Panc1 (cell line): ENCODE measurements around the gene HLA-DRA. TPM values are rescaled to one million over a fixed set of nuclear protein-coding genes. Genes with fewer than 3 reads are reported as not detected.

ENCODE experiments used
- ATAC-seq: fragments of 200-7000 bp; cut with Tn5 transposase; 2 replicates; pipeline ENCODE4 v1.9.1; 2020; ENCODE audit warnings: mild to moderate bottlenecking, moderate library complexity
- BruUV-seq: library from RNA; stranded (reverse); fragments of 400-500 nt; replicated peaks from 2 replicates; lab custom pipeline; 2021; lab: Mats Ljungman, UMichigan
- CTCF ChIA-PET: fragments of 300-600 bp; sonication (Branson Sonifier 250); formaldehyde crosslinking; loops from one replicate; lab custom pipeline; 2022; ENCODE audit warnings: antibody characterized with exemption; lab: Charles Lee
- POLR2A ChIA-PET: fragments of 300-600 bp; sonication (Branson Sonifier 250); formaldehyde crosslinking; loops from one replicate; lab custom pipeline; 2022; ENCODE audit warnings: antibody characterized with exemption; lab: Charles Lee
- DNase-seq: peaks from one replicate; pipeline ENCODE4 v3.0.0-alpha.2; 2010; ENCODE audit warnings: low read depth, low spot score
- H3K27ac ChIP-seq: 2 replicates; pipeline ENCODE4 v1.5.1; 2011; ENCODE audit warnings: mild to moderate bottlenecking, low read length, inconsistent platforms
- H3K27me3 ChIP-seq: fragments of 200-500 bp; sonication (Bioruptor generic); 2 replicates; pipeline ENCODE4 v1.6.0; 2014; ENCODE audit warnings: low read length, inconsistent platforms; ENCODE audit not compliant: control insufficient read depth, insufficient read depth
- H3K36me3 ChIP-seq: fragments of 200-500 bp; sonication (Bioruptor generic); 2 replicates; pipeline ENCODE4 v1.5.1; 2014; ENCODE audit warnings: inconsistent platforms, mild to moderate bottlenecking, low read length, moderate library complexity; ENCODE audit not compliant: control insufficient read depth, insufficient read depth
- H3K4me1 ChIP-seq: 2 replicates; pipeline ENCODE4 v1.5.1; 2011; ENCODE audit warnings: inconsistent platforms, mild to moderate bottlenecking, low read length, moderate library complexity; ENCODE audit not compliant: control insufficient read depth, insufficient read depth
- H3K4me3 ChIP-seq, 2 experiments: 2 replicates each; pipeline ENCODE4 v1.5.1; 2011 to 2012; ENCODE audit warnings: low read depth in 2 of 2, low read length in 2 of 2, mild to moderate bottlenecking in 2 of 2, inconsistent platforms in 1 of 2, moderate library complexity in 1 of 2
- H3K9me3 ChIP-seq: fragments of 200-500 bp; sonication (Bioruptor generic); 2 replicates; pipeline ENCODE4 v1.5.1; 2014; ENCODE audit warnings: low read depth, mild to moderate bottlenecking, inconsistent platforms, low read length, moderate library complexity; ENCODE audit not compliant: control insufficient read depth, insufficient read depth
- CTCF ChIP-seq: fragments of 450-650 bp; IDR thresholded peaks from 2 replicates; pipeline ENCODE4 v1.5.1; 2017; ENCODE audit warnings: mild to moderate bottlenecking
- POLR2AphosphoS5 ChIP-seq: IDR thresholded peaks from 2 replicates; pipeline ENCODE4 v1.6.1; 2012; ENCODE audit warnings: mild to moderate bottlenecking, low read depth, low read length, moderate library complexity
- REST ChIP-seq, 2 experiments: IDR thresholded peaks; 2 replicates each; pipeline ENCODE4 v1.6.1; 2011 to 2012; ENCODE audit warnings: low read depth in 2 of 2, control low read depth in 1 of 2, low read length in 1 of 2, mild to moderate bottlenecking in 1 of 2, moderate library complexity in 1 of 2; ENCODE audit not compliant: insufficient read depth in 1 of 2
- SIN3A ChIP-seq: IDR thresholded peaks from 2 replicates; pipeline ENCODE4 v1.6.1; 2012; ENCODE audit warnings: low read depth, mild to moderate bottlenecking, low read length, moderate library complexity, borderline replicate concordance; ENCODE audit not compliant: insufficient read depth
- TCF7L2 ChIP-seq: IDR thresholded peaks from 2 replicates; pipeline ENCODE4 v1.6.1; 2011; ENCODE audit warnings: mild to moderate bottlenecking, low read depth, low read length, inconsistent platforms
- in situ Hi-C: cut with HindIII; loops from 2 replicates; pipeline ENCODE4 v1.10.0; 2016; ENCODE audit warnings: low sequenced_read_pairs, low pct_unique_long_range_greater_than_20kb
- intact Hi-C: fragments of 100-400 bp; cut with micrococcal nuclease; formaldehyde crosslinking; loops from one replicate; pipeline ENCODE4 v1.10.0; 2022; ENCODE audit not compliant: unreplicated experiment
- total RNA-seq: library from RNA; stranded (reverse); gene quantifications from one replicate; pipeline ENCODE4 v1.2.1, GENCODE V29; 2021; ENCODE audit not compliant: unreplicated experiment

The HLA-DRA gene
- total RNA-seq, 1 experiment from 2014 or later = 1.7 TPM

GRCh38 chr6:32460528-32460927 is 20.8 kb downstream of the HLA-DRA start:
- H3K27me3 ChIP-seq = peaks cover 15% of the 10 kb centered on the region
- no TSS peak for BruUV-seq
- no peaks in the 10 kb centered on the region for H3K9me3 ChIP-seq
- H3K4me3 ChIP-seq = no peak overlapping the region
- DNase-seq = no peak
- ATAC-seq = no peak
- ChIA-PET POLR2A (interaction anchor here (0.6 kb wide), 1 partner anchor 378 kb away, joined by 10 read pairs; the partner anchor contains the start of gene TAP2), CTCF (no interaction called here)
- H3K36me3 ChIP-seq = no peaks in the 10 kb centered on the region
- intact Hi-C loops = no loop called here
- no peaks in the 10 kb centered on the region for H3K4me1 ChIP-seq
- TF ChIP-seq TCF7L2 (no peak), SIN3A (no peak), REST (IDR thresholded peaks at IDR 0.05; ENCODE audit: insufficient read depth in 1 of 2, low read depth in 2 of 2, low read length in 1 of 2) (no peak), POLR2AphosphoS5 (no peak), CTCF (no peak; the same call in 1 of the 2 replicates)
- no peak overlapping the region for H3K27ac ChIP-seq
- in situ Hi-C loops = no loop called here

- in situ Hi-C loops = no loop called here
- intact Hi-C loops = no loop called here
- CTCF ChIA-PET = interaction anchor here (0.6 kb wide), 1 partner anchor 21 kb away, joined by 3 read pairs; no protein-coding TSS in a partner anchor
- no TSS peak for BruUV-seq
- no peak for DNase-seq
- Histone ChIP-seq H3K27ac (no peak overlapping the region), H3K4me3 (no peak overlapping the region), H3K27me3 (peaks cover 15% of the 10 kb centered on the region), H3K36me3 (no peaks in the 10 kb centered on the region), H3K4me1 (no peaks in the 10 kb centered on the region), H3K9me3 (no peaks in the 10 kb centered on the region)
- no peak for TF ChIP-seq SIN3A
- no peak for TF ChIP-seq POLR2AphosphoS5
- no peak for TF ChIP-seq REST (IDR thresholded peaks at IDR 0.05; ENCODE audit: insufficient read depth in 1 of 2, low read depth in 2 of 2, low read length in 1 of 2)
- POLR2A ChIA-PET = no interaction called here
- no peak for ATAC-seq
These were observed 21.8 kb downstream of the HLA-DRA start for GRCh38 chr6:32461493-32461892.
